ENCODE measurements around the gene STK32B. TPM values are rescaled to one million over a fixed set of nuclear protein-coding genes. Genes with fewer than 3 reads are reported as not detected.

STK32B gene
- total and polyA plus RNA-seq, 2 experiments from 2014 or later = 0.71 to 2.3 TPM

DNA sequence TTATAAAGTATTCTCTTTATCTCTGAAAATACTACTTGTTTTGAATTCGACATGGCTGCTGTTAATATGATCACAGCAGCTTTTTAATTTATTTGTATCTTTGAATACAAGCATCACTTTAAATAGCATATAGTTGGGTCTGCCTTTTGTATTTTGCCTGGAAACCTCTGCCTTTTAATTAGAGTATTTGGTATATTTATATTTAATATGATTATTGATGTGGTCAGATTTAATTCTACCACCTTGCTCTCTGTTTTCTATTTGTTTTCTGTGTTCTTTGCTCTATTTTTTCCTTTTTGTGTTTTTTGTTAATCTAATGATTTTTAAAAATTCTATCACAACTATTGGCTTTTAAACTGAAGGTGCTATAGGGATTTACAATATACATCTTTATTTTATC is 21.7 kb downstream of the STK32B start:
- ATAC-seq = no peak
- H4K20me1 ChIP-seq (replicated peaks; ENCODE audit: insufficient read depth) = no peaks in the 10 kb centered on the region
- H3K4me2 ChIP-seq = no peak overlapping the region
- H3K36me3 ChIP-seq (ENCODE audit: insufficient read depth) = no peaks in the 10 kb centered on the region
- H2AFZ ChIP-seq = no peak overlapping the region
- Mint-ChIP-seq H3K4me3 (no peak overlapping the region), H3K27ac (no peak overlapping the region), H3K9me3 (peaks cover 10% of the 10 kb centered on the region), H3K36me3 (ENCODE audit: low read depth) (peaks cover 3% of the 10 kb centered on the region; the same call in 2 of the 3 replicates), H3K27me3 (ENCODE audit: insufficient read depth, low read depth, poor library complexity) (no peaks in the 10 kb centered on the region), H3K4me1 (peaks cover 22% of the 10 kb centered on the region)
- H3K27ac ChIP-seq (ENCODE audit: low read depth) = no peak overlapping the region
- H3K27me3 ChIP-seq (ENCODE audit: insufficient read depth) = no peaks in the 10 kb centered on the region
- no peak for DNase-seq (ENCODE audit: low spot score)
- H3K9me2 ChIP-seq (ENCODE audit: insufficient read depth) = no peaks in the 10 kb centered on the region
- TF ChIP-seq ZNF114 (CRISPR knock-in tag; IDR thresholded peaks at IDR 0.05) (no peak), POLR2AphosphoS5 (IDR thresholded peaks at IDR 0.05; ENCODE audit: low read depth) (no peak), ZNF462 (CRISPR knock-in tag; IDR thresholded peaks at IDR 0.05) (no peak), EZH2phosphoT487 (IDR thresholded peaks at IDR 0.05; ENCODE audit: unreplicated experiment) (no peak), STAT1 (IDR thresholded peaks at IDR 0.05; ENCODE audit: unreplicated experiment) (no peak), ZNF331 (CRISPR knock-in tag; IDR thresholded peaks at IDR 0.05; ENCODE audit: low read depth) (no peak), EZH2 (IDR thresholded peaks at IDR 0.05; ENCODE audit: low read depth, unreplicated experiment) (no peak), ETS1 (IDR thresholded peaks at IDR 0.05) (no peak), CTCF (conservative IDR thresholded peaks at IDR 0.05; ENCODE audit: low read depth in 2 of 2) (no peak), JUNB (IDR thresholded peaks at IDR 0.05; ENCODE audit: unreplicated experiment) (no peak), CREB1 (CRISPR knock-in tag; IDR thresholded peaks at IDR 0.05; ENCODE audit: low read depth) (no peak), NANOG (IDR thresholded peaks at IDR 0.05; ENCODE audit: borderline replicate concordance) (no peak)
- TF ChIP-seq, protein P1, sequence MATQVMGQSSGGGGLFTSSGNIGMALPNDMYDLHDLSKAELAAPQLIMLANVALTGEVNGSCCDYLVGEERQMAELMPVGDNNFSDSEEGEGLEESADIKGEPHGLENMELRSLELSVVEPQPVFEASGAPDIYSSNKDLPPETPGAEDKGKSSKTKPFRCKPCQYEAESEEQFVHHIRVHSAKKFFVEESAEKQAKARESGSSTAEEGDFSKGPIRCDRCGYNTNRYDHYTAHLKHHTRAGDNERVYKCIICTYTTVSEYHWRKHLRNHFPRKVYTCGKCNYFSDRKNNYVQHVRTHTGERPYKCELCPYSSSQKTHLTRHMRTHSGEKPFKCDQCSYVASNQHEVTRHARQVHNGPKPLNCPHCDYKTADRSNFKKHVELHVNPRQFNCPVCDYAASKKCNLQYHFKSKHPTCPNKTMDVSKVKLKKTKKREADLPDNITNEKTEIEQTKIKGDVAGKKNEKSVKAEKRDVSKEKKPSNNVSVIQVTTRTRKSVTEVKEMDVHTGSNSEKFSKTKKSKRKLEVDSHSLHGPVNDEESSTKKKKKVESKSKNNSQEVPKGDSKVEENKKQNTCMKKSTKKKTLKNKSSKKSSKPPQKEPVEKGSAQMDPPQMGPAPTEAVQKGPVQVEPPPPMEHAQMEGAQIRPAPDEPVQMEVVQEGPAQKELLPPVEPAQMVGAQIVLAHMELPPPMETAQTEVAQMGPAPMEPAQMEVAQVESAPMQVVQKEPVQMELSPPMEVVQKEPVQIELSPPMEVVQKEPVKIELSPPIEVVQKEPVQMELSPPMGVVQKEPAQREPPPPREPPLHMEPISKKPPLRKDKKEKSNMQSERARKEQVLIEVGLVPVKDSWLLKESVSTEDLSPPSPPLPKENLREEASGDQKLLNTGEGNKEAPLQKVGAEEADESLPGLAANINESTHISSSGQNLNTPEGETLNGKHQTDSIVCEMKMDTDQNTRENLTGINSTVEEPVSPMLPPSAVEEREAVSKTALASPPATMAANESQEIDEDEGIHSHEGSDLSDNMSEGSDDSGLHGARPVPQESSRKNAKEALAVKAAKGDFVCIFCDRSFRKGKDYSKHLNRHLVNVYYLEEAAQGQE (IDR thresholded peaks at IDR 0.05; ENCODE audit: unreplicated experiment) = no peak
- H3K4me1 ChIP-seq (ENCODE audit: insufficient read depth) = peaks cover 14% of the 10 kb centered on the region; the same call in 1 of the 2 replicates
- no peaks in the 10 kb centered on the region for H3F3A ChIP-seq (replicated peaks; ENCODE audit: low read depth)
- no peak overlapping the region for H3K4me3 ChIP-seq
- H3K79me2 ChIP-seq (replicated peaks; ENCODE audit: insufficient read depth) = no peaks in the 10 kb centered on the region
